Progenitor cell of endocrine pancreas (in vitro differentiated cells): ENCODE data around the gene AXIN1. TPM values are rescaled to one million over a fixed set of nuclear protein-coding genes. Genes with fewer than 3 reads are reported as not detected.
A peak's percentile ranks its signal among the peaks of the same experiment; 100 is the strongest.
"Not testable (repeated sequence)": the region's sequence is repeated elsewhere in the genome, so short reads cannot be mapped to it uniquely, and the experiment has no call there.

ENCODE experiments used
- DNase-seq: peaks from one replicate; pipeline ENCODE4 v3.0.0; 2021; ENCODE audit warnings: low spot score; ENCODE audit not compliant: unreplicated experiment
- H3K27ac Mint-ChIP-seq: 2 replicates; pipeline ENCODE4 v1.8.0; 2021; ENCODE audit warnings: mild to moderate bottlenecking, moderate library complexity, mixed read lengths
- H3K27me3 Mint-ChIP-seq: 2 replicates; pipeline ENCODE4 v1.8.0; 2021; ENCODE audit warnings: mixed read lengths
- H3K36me3 Mint-ChIP-seq: 2 replicates; pipeline ENCODE4 v1.8.0; 2022; ENCODE audit warnings: mixed read lengths; ENCODE audit not compliant: insufficient read depth
- H3K4me1 Mint-ChIP-seq: 2 replicates; pipeline ENCODE4 v1.8.0; 2021; ENCODE audit warnings: low read depth, mixed read lengths
- H3K4me3 Mint-ChIP-seq: 2 replicates; pipeline ENCODE4 v1.8.0; 2021; ENCODE audit warnings: low read depth, mild to moderate bottlenecking, moderate library complexity, mixed read lengths
- H3K9me3 Mint-ChIP-seq: 2 replicates; pipeline ENCODE4 v1.8.0; 2021; ENCODE audit warnings: low read depth, mixed read lengths
- CTCF ChIP-seq: fragments of 200-600 bp; sonication (generic); IDR thresholded peaks from one replicate; pipeline ENCODE4 v1.5.0; 2021; ENCODE audit warnings: antibody characterized with exemption, mild to moderate bottlenecking; ENCODE audit not compliant: unreplicated experiment
- total RNA-seq: library from RNA; stranded (reverse); gene quantifications from 2 replicates; pipeline ENCODE4 v1.2.1, GENCODE V29; 2021

The AXIN1 gene
- total RNA-seq, 1 donor from 2014 or later = 34.4 TPM

- H3K27ac Mint-ChIP-seq = peak overlapping the region; percentile 85
- peaks cover 26% of the 10 kb centered on the region for H3K4me1 Mint-ChIP-seq
- no peak for DNase-seq
- peak overlapping the region; percentile 70 for H3K4me3 Mint-ChIP-seq
- H3K27me3 Mint-ChIP-seq = no peaks in the 10 kb centered on the region
- no peak for TF ChIP-seq CTCF
- no peaks in the 10 kb centered on the region for H3K36me3 Mint-ChIP-seq
- no peaks in the 10 kb centered on the region for H3K9me3 Mint-ChIP-seq
Measured at GRCh38 chr16:379961-380761, 27.6 kb upstream of the AXIN1 start.

- no peak for TF ChIP-seq CTCF
- H3K36me3 Mint-ChIP-seq = no peaks in the 10 kb centered on the region
- H3K4me1 Mint-ChIP-seq = peaks cover 26% of the 10 kb centered on the region
- H3K27ac Mint-ChIP-seq = peak overlapping the region; percentile 85
- H3K9me3 Mint-ChIP-seq = no peaks in the 10 kb centered on the region
- DNase-seq = peak; percentile 69
- H3K4me3 Mint-ChIP-seq = peak overlapping the region; percentile 70
- H3K27me3 Mint-ChIP-seq = no peaks in the 10 kb centered on the region
Measured at GRCh38 chr16:379183-379960, 26.8 kb upstream of the AXIN1 start.

GRCh38 chr16:378821-379182 is 26.3 kb upstream of the AXIN1 start:
- H3K27me3 Mint-ChIP-seq = no peaks in the 10 kb centered on the region
- peaks cover 23% of the 10 kb centered on the region for H3K4me1 Mint-ChIP-seq
- DNase-seq = no peak
- peak overlapping the region; percentile 33 for H3K27ac Mint-ChIP-seq
- no peak overlapping the region for H3K4me3 Mint-ChIP-seq
- TF ChIP-seq CTCF = no peak
- H3K36me3 Mint-ChIP-seq = peaks cover 1% of the 10 kb centered on the region
- no peaks in the 10 kb centered on the region for H3K9me3 Mint-ChIP-seq

GRCh38 chr16:378113-378820 is 25.7 kb upstream of the AXIN1 start:
- peak; percentile 10 for DNase-seq
- H3K9me3 Mint-ChIP-seq, H3K36me3 Mint-ChIP-seq, H3K4me3 Mint-ChIP-seq, H3K27ac Mint-ChIP-seq, H3K27me3 Mint-ChIP-seq: not testable (repeated sequence)
- H3K4me1 Mint-ChIP-seq = peaks cover 18% of the 10 kb centered on the region

GRCh38 chr16:377419-377951 is 25.0 kb upstream of the AXIN1 start:
- no peak for TF ChIP-seq CTCF
- H3K4me3 Mint-ChIP-seq = no peak overlapping the region
- H3K27ac Mint-ChIP-seq = no peak overlapping the region
- H3K27me3 Mint-ChIP-seq = no peaks in the 10 kb centered on the region
- H3K4me1 Mint-ChIP-seq = peaks cover 14% of the 10 kb centered on the region
- H3K9me3 Mint-ChIP-seq = no peaks in the 10 kb centered on the region
- no peak for DNase-seq
- H3K36me3 Mint-ChIP-seq = peaks cover 3% of the 10 kb centered on the region
